ENCODE results near the gene HACD4.

The HACD4 gene

GRCh38 chr9:20989923-20990341 lies 41.5 kb downstream of the HACD4 start (continued):
- TF ChIP-seq ZBTB11 (tag by site-specific recombination; conservative IDR thresholded peaks at IDR 0.05; ENCODE audit: low read depth) = no peak

- CTCF ChIA-PET = interaction anchor here (0.9 kb wide), 1 partner anchor 87 kb away, joined by 3 read pairs; no protein-coding TSS in a partner anchor
- H3K4me1 ChIP-seq (ENCODE audit: control insufficient read depth, insufficient read depth, low read length) = no peaks in the 10 kb centered on the region
- no peak overlapping the region for H3K27ac ChIP-seq (ENCODE audit: extremely low read depth, low read depth, low read length)
- no peak overlapping the region for H3K4me3 ChIP-seq (ENCODE audit: low read depth, low read length)
- no peak for TF ChIP-seq KLF8 (tag by site-specific recombination; IDR thresholded peaks at IDR 0.05)
- TF ChIP-seq ZNF624 (tag by site-specific recombination; IDR thresholded peaks at IDR 0.05) = no peak
- no peak for TF ChIP-seq SCRT1 (tag by site-specific recombination; IDR thresholded peaks at IDR 0.05; ENCODE audit: borderline replicate concordance)
- TF ChIP-seq ZNF214 (tag by site-specific recombination; IDR thresholded peaks at IDR 0.05; ENCODE audit: borderline replicate concordance) = no peak
- TF ChIP-seq ZNF155 (tag by site-specific recombination; IDR thresholded peaks at IDR 0.05) = no peak
- TF ChIP-seq ZNF658 (tag by site-specific recombination; IDR thresholded peaks at IDR 0.05) = no peak
- no peak for TF ChIP-seq ZNF280D (tag by site-specific recombination; IDR thresholded peaks at IDR 0.05)
- TF ChIP-seq ZNF354C (tag by site-specific recombination; IDR thresholded peaks at IDR 0.05; ENCODE audit: borderline replicate concordance, low read depth) = no peak
- no peak for TF ChIP-seq TRIM28 (IDR thresholded peaks at IDR 0.05; ENCODE audit: borderline replicate concordance, low read length)
- TF ChIP-seq TCF7L2 (IDR thresholded peaks at IDR 0.05; ENCODE audit: borderline replicate concordance, low read depth, low read length) = no peak
- H3K36me3 ChIP-seq (ENCODE audit: control insufficient read depth in 2 of 2, insufficient read depth in 1 of 2, low read length in 2 of 2) = peaks cover 0 to 30% of the 10 kb centered on the region in 2 experiments; a peak in 2 of 3 replicates
- POLR2A ChIA-PET = no interaction called here
- no peaks in the 10 kb centered on the region for H3K9me3 ChIP-seq (ENCODE audit: control insufficient read depth, insufficient read depth, low read depth, low read length)
These were observed 42.6 kb downstream of the HACD4 start for GRCh38 chr9:20988671-20989315.

GRCh38 chr9:20988061-20988460 lies 43.4 kb downstream of the HACD4 start:
- Histone ChIP-seq H3K36me3 (ENCODE audit: control insufficient read depth in 2 of 2, insufficient read depth in 1 of 2, low read length in 2 of 2) (peaks cover 0 to 30% of the 10 kb centered on the region in 2 experiments; a peak in 2 of 3 replicates), H3K27ac (ENCODE audit: extremely low read depth, low read depth, low read length) (no peak overlapping the region), H3K4me3 (ENCODE audit: low read depth, low read length) (no peak overlapping the region), H3K9me3 (ENCODE audit: control insufficient read depth, insufficient read depth, low read depth, low read length) (no peaks in the 10 kb centered on the region), H3K4me1 (ENCODE audit: control insufficient read depth, insufficient read depth, low read length) (no peaks in the 10 kb centered on the region)
- CTCF ChIA-PET = no interaction called here
- POLR2A ChIA-PET = no interaction called here
- TF ChIP-seq ZNF426 (tag by site-specific recombination; IDR thresholded peaks at IDR 0.05) = no peak
- TF ChIP-seq ZNF174 (tag by site-specific recombination; IDR thresholded peaks at IDR 0.05) = no peak
- no peak for TF ChIP-seq ZNF777 (tag by site-specific recombination; IDR thresholded peaks at IDR 0.05; ENCODE audit: borderline replicate concordance)
- no peak for TF ChIP-seq ZFP41 (tag by site-specific recombination; IDR thresholded peaks at IDR 0.05; ENCODE audit: borderline replicate concordance)
- no peak for TF ChIP-seq ATF2 (tag by site-specific recombination; IDR thresholded peaks at IDR 0.05; ENCODE audit: low read depth)
- no peak for TF ChIP-seq ZNF518A (tag by site-specific recombination; conservative IDR thresholded peaks at IDR 0.05; ENCODE audit: low read depth)
- no peak for TF ChIP-seq BCL11A (tag by site-specific recombination; IDR thresholded peaks at IDR 0.05; ENCODE audit: low read depth)

Data from HEK293 (cell line).